Neural progenitor cell (in vitro differentiated cells): Measurements from ENCODE around the gene ARMH3.

Experiments used
- EZH2 ChIP-seq: fragments of 200-600 bp; sonication (generic); IDR thresholded peaks from 2 replicates; pipeline ENCODE4 v1.6.1; 2017; ENCODE audit warnings: antibody characterized with exemption, mild to moderate bottlenecking, moderate library complexity
- EZH2phosphoT487 ChIP-seq: fragments of 200-600 bp; sonication (generic); IDR thresholded peaks from 2 replicates; pipeline ENCODE4 v1.6.1; 2017; ENCODE audit warnings: antibody characterized with exemption
- TF ChIP-seq, protein P1 (sequence below): fragments of 200-600 bp; sonication (generic); IDR thresholded peaks from 2 replicates; pipeline ENCODE4 v1.5.1; 2017; ENCODE audit warnings: antibody characterized with exemption, mild to moderate bottlenecking

DNA sequence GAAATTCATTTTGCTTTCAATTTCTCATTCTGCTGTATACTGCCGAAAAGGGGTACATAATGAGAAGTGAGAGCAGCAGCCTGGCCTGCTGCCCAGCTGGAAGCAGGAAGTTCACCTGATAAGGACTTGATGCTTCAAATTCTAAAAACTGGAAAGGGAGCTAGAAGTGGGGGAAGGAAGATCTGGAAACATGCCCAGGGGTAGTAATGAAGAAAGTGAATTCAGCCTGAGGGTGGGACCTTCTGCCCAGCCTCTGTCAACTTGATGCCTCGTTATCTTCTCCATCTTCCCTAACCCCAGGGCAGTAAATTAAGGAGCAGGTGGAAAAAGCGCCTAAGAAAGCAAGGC lies 69.4 kb downstream of the ARMH3 start:
- TF ChIP-seq, protein P1, sequence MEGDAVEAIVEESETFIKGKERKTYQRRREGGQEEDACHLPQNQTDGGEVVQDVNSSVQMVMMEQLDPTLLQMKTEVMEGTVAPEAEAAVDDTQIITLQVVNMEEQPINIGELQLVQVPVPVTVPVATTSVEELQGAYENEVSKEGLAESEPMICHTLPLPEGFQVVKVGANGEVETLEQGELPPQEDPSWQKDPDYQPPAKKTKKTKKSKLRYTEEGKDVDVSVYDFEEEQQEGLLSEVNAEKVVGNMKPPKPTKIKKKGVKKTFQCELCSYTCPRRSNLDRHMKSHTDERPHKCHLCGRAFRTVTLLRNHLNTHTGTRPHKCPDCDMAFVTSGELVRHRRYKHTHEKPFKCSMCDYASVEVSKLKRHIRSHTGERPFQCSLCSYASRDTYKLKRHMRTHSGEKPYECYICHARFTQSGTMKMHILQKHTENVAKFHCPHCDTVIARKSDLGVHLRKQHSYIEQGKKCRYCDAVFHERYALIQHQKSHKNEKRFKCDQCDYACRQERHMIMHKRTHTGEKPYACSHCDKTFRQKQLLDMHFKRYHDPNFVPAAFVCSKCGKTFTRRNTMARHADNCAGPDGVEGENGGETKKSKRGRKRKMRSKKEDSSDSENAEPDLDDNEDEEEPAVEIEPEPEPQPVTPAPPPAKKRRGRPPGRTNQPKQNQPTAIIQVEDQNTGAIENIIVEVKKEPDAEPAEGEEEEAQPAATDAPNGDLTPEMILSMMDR = no peak
- no peak for TF ChIP-seq EZH2phosphoT487
- TF ChIP-seq EZH2 = no peak
